HUES48 (cell line): Measurements from ENCODE around the gene MEIS1.

Experiments used
- H3K27ac ChIP-seq: one replicate; pipeline ENCODE4 v1.7.0; 2013; ENCODE audit warnings: low read depth, low read length, inconsistent platforms
- H3K27me3 ChIP-seq: 2 replicates; pipeline ENCODE4 v1.6.1; 2013; ENCODE audit warnings: mild to moderate bottlenecking, low read length; ENCODE audit not compliant: control insufficient read depth, insufficient read depth
- H3K36me3 ChIP-seq: 2 replicates; pipeline ENCODE4 v1.6.1; 2013; ENCODE audit warnings: low read length; ENCODE audit not compliant: control insufficient read depth, insufficient read depth
- H3K4me1 ChIP-seq: 2 replicates; pipeline ENCODE4 v1.6.1; 2013; ENCODE audit warnings: mild to moderate bottlenecking, low read length; ENCODE audit not compliant: control insufficient read depth, insufficient read depth
- H3K4me3 ChIP-seq: 2 replicates; pipeline ENCODE4 v1.5.1; 2013; ENCODE audit warnings: mild to moderate bottlenecking, low read depth, low read length
- H3K9ac ChIP-seq: 2 replicates; pipeline ENCODE4 v1.6.1; 2013; ENCODE audit warnings: mild to moderate bottlenecking, low read depth, low read length, moderate library complexity
- H3K9me3 ChIP-seq: 2 replicates; pipeline ENCODE4 v1.6.1; 2013; ENCODE audit warnings: low read length; ENCODE audit not compliant: control insufficient read depth, insufficient read depth

MEIS1 gene

DNA sequence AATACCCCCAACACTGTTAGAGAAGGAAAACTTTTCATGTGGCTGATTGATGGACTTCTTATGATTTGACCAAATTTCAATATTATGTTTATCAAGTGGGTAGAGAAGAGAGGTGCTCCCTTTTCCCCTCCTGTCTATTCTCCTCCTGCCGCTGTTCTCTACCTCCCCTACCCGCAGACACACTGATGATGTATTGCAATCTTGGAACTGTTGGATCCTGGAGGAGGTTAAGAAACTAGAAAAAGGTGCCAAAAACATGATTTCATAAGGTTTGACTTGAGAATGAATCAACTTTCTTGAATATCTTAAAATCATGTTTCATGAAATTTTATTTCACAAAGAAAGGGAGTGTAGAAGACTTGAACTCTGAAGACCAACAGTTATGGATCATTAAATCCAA is 125.8 kb downstream of the MEIS1 start:
- Histone ChIP-seq H3K27ac (no peak overlapping the region), H3K27me3 (no peaks in the 10 kb centered on the region), H3K9ac (no peak overlapping the region), H3K9me3 (no peaks in the 10 kb centered on the region), H3K4me1 (peaks cover 17% of the 10 kb centered on the region), H3K4me3 (no peak overlapping the region), H3K36me3 (no peaks in the 10 kb centered on the region)

DNA sequence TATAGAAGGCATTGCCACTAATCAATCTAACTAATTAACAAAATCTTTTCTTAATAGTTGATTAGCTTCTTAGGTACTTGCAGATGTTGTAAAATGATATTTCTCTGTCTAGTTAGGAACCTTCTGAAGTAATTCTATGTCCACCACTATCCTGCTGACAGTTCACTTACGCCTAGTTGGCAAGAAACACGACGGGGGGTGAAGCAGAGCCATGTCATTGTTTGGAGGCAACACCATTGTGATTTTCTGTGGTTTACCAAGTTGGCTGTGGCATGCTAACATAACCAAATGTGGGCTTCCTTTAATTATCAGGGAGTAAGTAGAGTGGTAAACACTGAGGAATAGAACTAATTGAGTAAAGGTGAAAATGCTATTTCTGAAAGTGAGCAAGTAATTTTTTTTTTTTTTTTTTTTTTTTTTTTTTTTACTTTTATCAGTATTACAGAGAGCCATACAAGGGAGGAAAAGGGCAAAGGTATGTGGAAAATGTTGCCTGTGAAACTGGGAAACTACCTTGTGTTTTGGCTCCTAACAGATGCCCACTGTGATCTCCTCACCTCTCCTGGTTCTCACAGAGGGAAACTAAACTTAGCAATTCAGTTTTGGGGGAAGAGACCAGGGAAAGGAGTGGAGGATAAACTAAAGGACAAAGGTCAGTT is 126.8 kb downstream of the MEIS1 start:
- no peak overlapping the region; the same call in 1 of the 2 replicates for H3K4me3 ChIP-seq
- no peaks in the 10 kb centered on the region for H3K36me3 ChIP-seq
- no peak overlapping the region for H3K9ac ChIP-seq
- H3K4me1 ChIP-seq = peaks cover 17% of the 10 kb centered on the region
- H3K9me3 ChIP-seq = no peaks in the 10 kb centered on the region
- H3K27ac ChIP-seq = peak overlapping the region; percentile 69
- H3K27me3 ChIP-seq = no peaks in the 10 kb centered on the region

DNA sequence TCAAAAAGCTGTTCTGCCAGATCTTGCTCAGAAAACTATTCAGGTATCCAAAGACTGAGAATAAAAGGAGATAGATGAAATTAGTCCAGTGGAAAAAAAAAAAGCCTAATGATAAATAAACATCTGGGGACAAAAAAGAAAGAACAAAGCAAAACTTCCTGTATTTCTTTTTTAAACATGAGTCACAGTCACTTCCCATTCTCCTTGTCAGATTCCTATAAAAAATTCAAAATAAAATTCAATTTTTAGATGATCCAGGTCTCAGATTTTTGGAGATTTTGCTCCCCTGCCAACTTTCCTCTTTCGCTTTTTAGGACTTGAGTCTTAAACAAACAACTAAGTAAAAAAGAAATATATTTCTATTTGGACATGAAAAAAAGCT is 127.4 kb downstream of the MEIS1 start:
- Histone ChIP-seq H3K9ac (no peak overlapping the region), H3K27me3 (no peaks in the 10 kb centered on the region), H3K27ac (peak overlapping the region; percentile 69), H3K4me1 (peaks cover 17% of the 10 kb centered on the region), H3K4me3 (no peak overlapping the region; the same call in 1 of the 2 replicates), H3K36me3 (no peaks in the 10 kb centered on the region), H3K9me3 (no peaks in the 10 kb centered on the region)

DNA sequence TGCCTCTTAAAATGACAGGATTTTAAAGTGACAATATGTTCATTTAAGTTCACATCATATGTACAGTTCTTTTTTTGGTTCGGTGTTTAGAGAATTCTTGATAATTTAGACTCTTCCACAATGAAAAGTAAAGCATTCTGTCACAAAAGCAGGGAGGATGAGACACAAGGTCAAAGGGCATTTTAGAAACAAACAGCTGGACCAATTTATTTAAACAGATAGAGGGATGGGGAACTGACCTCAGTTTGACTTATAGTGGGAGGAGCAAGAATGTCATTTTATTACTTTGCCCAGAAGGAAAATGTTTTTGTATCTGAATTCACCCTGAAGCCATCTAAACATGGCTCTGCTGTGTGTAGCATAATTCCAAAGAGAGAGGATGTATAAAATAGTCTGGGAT is 128.5 kb downstream of the MEIS1 start:
- H3K9me3 ChIP-seq = no peaks in the 10 kb centered on the region
- H3K36me3 ChIP-seq = no peaks in the 10 kb centered on the region
- no peaks in the 10 kb centered on the region for H3K27me3 ChIP-seq
- no peak overlapping the region for H3K9ac ChIP-seq
- no peak overlapping the region for H3K27ac ChIP-seq
- peaks cover 17% of the 10 kb centered on the region for H3K4me1 ChIP-seq
- no peak overlapping the region for H3K4me3 ChIP-seq

DNA sequence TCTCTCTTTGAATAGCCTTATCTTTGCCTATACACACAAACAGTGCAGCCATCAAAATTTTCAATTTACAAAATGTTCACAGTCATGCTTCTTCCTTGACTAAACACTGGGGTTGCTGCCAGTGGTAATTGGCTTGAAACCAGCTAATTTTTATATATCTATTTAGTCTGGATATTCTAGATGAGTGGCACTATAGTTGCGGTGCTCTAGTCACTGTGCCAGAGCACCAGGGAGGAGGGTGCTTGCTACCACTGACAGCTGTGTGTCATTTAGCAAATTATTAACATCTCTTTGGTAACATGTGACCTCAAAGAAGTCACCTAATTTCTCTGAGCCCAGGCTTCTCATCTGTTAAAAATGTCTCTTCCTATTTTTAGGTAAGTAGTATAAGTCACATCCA is 130.4 kb downstream of the MEIS1 start:
- Histone ChIP-seq H3K36me3 (no peaks in the 10 kb centered on the region), H3K27ac (no peak overlapping the region), H3K4me1 (peaks cover 32% of the 10 kb centered on the region), H3K4me3 (no peak overlapping the region), H3K9me3 (no peaks in the 10 kb centered on the region), H3K27me3 (no peaks in the 10 kb centered on the region), H3K9ac (no peak overlapping the region)

DNA sequence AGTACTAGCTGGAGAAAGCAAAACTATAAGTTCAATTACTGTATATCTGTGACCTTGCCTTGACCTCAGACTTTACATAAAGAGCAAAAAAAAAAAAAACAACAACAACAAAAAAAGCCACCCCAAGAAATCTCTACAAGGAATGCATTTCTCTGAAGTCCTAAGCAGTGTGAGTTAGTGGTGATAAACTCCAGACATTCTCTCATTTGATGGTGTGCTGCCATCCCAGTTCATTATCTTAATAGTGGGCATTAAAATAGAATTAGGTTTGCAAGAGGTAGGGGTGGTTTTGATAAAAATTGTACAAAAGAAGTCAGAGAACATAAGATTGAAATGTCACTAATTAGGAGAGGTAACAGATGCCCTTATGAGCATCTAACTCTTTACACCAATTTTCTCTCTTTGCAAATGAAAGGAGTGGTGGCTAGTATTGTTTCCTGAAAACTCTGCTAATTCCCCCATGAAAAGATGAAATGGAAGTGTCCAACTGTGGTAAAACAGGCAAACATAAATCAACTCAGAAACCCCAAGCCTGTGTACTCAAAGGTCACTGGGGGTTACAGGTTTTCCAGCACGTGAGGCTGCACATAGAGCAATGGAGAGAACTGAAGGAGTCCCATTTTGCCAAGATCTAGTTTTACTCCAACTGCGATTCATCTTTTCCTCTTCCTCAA is 131.9 kb downstream of the MEIS1 start:
- peaks cover 31% of the 10 kb centered on the region for H3K4me1 ChIP-seq
- H3K4me3 ChIP-seq = no peak overlapping the region
- H3K9me3 ChIP-seq = no peaks in the 10 kb centered on the region
- no peaks in the 10 kb centered on the region for H3K36me3 ChIP-seq
- peaks cover 1% of the 10 kb centered on the region for H3K27me3 ChIP-seq
- H3K27ac ChIP-seq = no peak overlapping the region
- H3K9ac ChIP-seq = no peak overlapping the region

DNA sequence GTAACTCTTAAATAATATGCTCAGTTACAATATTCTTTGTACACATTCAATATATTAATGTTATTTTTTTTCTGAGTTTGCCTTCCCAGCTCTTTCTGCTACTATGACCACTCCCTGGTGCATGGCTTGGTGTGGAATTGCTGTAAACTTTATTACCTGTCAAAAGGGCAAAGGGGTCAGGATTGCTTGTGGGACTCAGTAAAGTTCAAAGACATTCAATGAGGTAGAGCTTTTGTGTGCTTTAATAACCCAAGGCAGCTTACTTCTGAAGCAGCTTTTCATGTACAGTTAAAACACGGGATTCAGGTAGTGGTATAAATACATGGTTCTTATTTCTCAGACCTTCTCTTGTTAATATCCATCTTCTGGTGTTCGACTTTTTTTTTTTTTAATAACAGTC is 132.8 kb downstream of the MEIS1 start:
- peaks cover 29% of the 10 kb centered on the region for H3K4me1 ChIP-seq
- no peak overlapping the region for H3K4me3 ChIP-seq
- peaks cover 8% of the 10 kb centered on the region for H3K27me3 ChIP-seq
- H3K9me3 ChIP-seq = no peaks in the 10 kb centered on the region
- no peaks in the 10 kb centered on the region for H3K36me3 ChIP-seq
- H3K27ac ChIP-seq = no peak overlapping the region
- H3K9ac ChIP-seq = no peak overlapping the region

DNA sequence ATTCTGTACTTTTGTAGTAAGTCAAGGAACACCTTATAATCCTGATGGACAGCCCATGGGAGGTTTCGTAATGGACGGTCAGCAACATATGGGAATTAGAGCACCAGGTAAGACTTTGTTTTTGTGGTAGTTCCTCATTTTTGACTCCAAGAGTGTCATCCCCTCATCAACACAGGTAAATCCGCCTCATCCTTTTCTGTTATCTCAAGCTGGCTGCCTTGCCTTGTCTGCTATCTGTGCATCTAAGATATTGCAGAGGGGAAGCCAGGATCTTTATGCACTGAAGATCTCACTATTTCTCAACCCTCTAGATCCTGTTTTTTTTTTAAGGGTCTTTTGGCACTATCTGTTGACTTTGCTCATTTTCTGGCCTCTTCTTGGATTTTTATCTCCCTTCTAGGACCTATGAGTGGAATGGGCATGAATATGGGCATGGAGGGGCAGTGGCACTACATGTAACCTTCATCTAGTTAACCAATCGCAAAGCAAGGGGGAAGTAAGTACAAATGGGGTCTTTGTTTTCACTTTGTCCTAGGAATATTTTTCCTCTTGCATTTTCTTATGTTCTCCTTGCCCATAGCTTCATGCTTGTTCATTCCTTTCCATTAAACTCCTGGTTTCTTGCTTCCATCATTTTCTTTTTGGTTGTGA is 133.8 kb downstream of the MEIS1 start:
- Histone ChIP-seq H3K27me3 (peaks cover 10% of the 10 kb centered on the region), H3K4me3 (no peak overlapping the region), H3K36me3 (no peaks in the 10 kb centered on the region), H3K9ac (no peak overlapping the region), H3K9me3 (no peaks in the 10 kb centered on the region), H3K4me1 (peaks cover 34% of the 10 kb centered on the region), H3K27ac (no peak overlapping the region)

DNA sequence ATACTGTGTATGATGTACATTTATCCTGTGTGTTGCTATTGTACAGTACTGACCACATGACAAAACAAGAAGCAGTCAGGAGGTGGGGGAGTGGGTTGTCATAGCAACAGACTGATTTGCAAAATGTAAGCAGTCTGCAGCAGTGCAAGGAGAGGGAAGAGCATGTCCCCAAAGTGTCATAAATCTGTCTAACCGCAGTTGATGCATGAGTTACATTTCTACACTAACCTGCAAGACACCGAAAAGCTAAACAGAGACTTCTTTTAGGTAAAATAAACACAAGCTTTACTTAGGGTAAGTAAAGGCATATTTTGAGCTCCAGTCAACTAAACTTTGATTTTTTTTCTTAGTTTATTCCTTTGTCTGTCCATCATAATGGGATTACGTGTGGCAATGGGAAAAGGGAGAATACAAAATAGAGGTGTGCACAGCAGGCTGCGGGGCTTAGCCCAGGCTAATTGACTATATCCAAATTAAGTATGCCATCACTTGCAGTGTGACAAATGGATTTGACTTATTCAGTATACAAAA is 134.5 kb downstream of the MEIS1 start:
- no peaks in the 10 kb centered on the region for H3K9me3 ChIP-seq
- peaks cover 11% of the 10 kb centered on the region for H3K27me3 ChIP-seq
- peaks cover 35% of the 10 kb centered on the region for H3K4me1 ChIP-seq
- no peak overlapping the region for H3K9ac ChIP-seq
- no peak overlapping the region for H3K27ac ChIP-seq
- no peak overlapping the region for H3K4me3 ChIP-seq
- H3K36me3 ChIP-seq = no peaks in the 10 kb centered on the region

DNA sequence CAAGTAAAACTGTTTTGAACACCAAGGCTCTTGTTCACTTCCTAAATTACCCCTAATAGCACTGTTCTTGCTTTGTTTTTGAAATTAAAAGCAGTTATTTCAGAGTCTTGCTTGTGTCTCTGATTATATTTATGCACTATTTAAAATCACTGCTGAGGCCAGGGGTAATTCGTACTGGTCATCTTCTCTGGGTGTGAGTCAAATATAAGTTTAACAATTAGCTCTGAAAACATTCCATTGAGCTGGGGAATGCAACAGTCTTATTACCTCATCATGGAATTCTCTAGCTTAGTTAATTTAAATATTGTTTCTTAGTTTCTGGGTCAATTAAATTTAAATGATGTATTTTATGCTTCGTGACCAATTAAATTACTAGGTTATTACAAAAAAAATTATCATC is 135.0 kb downstream of the MEIS1 start:
- Histone ChIP-seq H3K9me3 (no peaks in the 10 kb centered on the region), H3K27ac (no peak overlapping the region), H3K4me3 (no peak overlapping the region), H3K27me3 (peaks cover 15% of the 10 kb centered on the region), H3K4me1 (peaks cover 37% of the 10 kb centered on the region), H3K9ac (no peak overlapping the region), H3K36me3 (no peaks in the 10 kb centered on the region)

DNA sequence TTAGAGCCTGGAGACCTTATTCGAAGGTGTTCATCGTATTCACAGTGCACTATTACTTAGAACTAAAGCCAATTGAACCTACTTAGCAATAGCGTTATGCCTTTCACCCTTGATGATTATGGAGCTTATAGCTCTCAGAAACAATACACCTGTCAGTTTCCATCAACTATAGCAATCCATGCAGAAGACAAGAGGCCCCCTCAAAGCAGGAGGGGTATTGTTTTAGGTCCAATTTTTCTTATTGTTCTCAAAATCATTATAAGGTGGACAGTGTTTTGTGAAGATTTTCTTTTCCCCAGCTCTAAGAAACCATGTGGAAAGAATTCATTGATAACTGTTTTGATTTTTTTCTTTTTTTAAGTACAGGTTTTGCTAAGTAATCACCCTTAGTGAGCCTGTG is 135.5 kb downstream of the MEIS1 start:
- H3K36me3 ChIP-seq = no peaks in the 10 kb centered on the region
- no peak overlapping the region for H3K27ac ChIP-seq
- no peak overlapping the region for H3K4me3 ChIP-seq
- H3K9me3 ChIP-seq = no peaks in the 10 kb centered on the region
- peaks cover 37% of the 10 kb centered on the region for H3K4me1 ChIP-seq
- no peak overlapping the region for H3K9ac ChIP-seq
- peaks cover 18% of the 10 kb centered on the region for H3K27me3 ChIP-seq
